B cell (primary cell): ENCODE data around the gene TSPOAP1. TPM values are rescaled to one million over a fixed set of nuclear protein-coding genes. Genes with fewer than 3 reads are reported as not detected.

Source experiments
- ATAC-seq: fragments of 200-7000 bp; cut with Tn5 transposase; one replicate; pipeline ENCODE4 v1.10.0; 2021; ENCODE audit warnings: low read depth, mild to moderate bottlenecking, moderate number of reproducible peaks, moderate library complexity
- CTCF ChIA-PET: fragments of 350-600 bp; sonication (Branson Sonifier 250); formaldehyde crosslinking; loops from one replicate; lab custom pipeline; 2021; ENCODE audit warnings: antibody characterized with exemption, inconsistent platforms; lab: Charles Lee
- POLR2A ChIA-PET: fragments of 350-600 bp; sonication (Branson Sonifier 250); formaldehyde crosslinking; loops from one replicate; lab custom pipeline; 2021; ENCODE audit warnings: antibody characterized with exemption; lab: Charles Lee
- DNase-seq: peaks from one replicate; pipeline ENCODE4 v3.0.0; 2013
- H2AFZ ChIP-seq: 2 replicates; pipeline ENCODE4 v1.6.1; 2012; ENCODE audit warnings: mild to moderate bottlenecking, low read depth, low read length; ENCODE audit not compliant: insufficient read depth, poor library complexity, severe bottlenecking
- H3K27ac ChIP-seq, 2 donors: 1 replicate in 1 of 2; 2 replicates in 1 of 2; pipeline ENCODE4 v1.5.1; 2012 to 2013; ENCODE audit warnings: low read length in 2 of 2, mild to moderate bottlenecking in 2 of 2, moderate library complexity in 1 of 2
- H3K27me3 ChIP-seq, 4 experiments: fragments of 200-600 bp in 1 of 4; sonication (generic) in 1 of 4; replicated peaks in 1 of 4; 1 replicate in 2 of 4; 2 replicates in 2 of 4; pipeline versions ENCODE4 v1.6.1 to v1.7.0; 2013 to 2016; ENCODE audit warnings: low read length in 3 of 4, mild to moderate bottlenecking in 2 of 4, mixed read lengths in 1 of 4, moderate library complexity in 1 of 4; ENCODE audit not compliant: insufficient read depth in 4 of 4, control insufficient read depth in 3 of 4; ENCODE audit errors: control extremely low read depth in 1 of 4
- H3K36me3 ChIP-seq, 2 experiments: replicated peaks in 1 of 2; 1 replicate in 1 of 2; 2 replicates in 1 of 2; pipeline versions ENCODE4 v1.6.1 to v1.7.1; 2013; ENCODE audit warnings: low read length in 1 of 2; ENCODE audit not compliant: insufficient read depth in 2 of 2, control insufficient read depth in 1 of 2; ENCODE audit errors: control extremely low read depth in 1 of 2, extremely low read depth in 1 of 2
- H3K4me1 ChIP-seq, 2 donors: fragments of 200-600 bp in 1 of 2; sonication (generic) in 1 of 2; 1 replicate in 1 of 2; 2 replicates in 1 of 2; pipeline versions ENCODE4 v1.5.1 to v1.6.1; 2013 to 2017; ENCODE audit warnings: low read length in 2 of 2; ENCODE audit not compliant: control insufficient read depth in 2 of 2, insufficient read depth in 2 of 2
- H3K4me2 ChIP-seq: replicated peaks from 2 replicates; pipeline ENCODE3; 2012; ENCODE audit warnings: mild to moderate bottlenecking, low read depth, low read length; ENCODE audit not compliant: poor library complexity, severe bottlenecking
- H3K4me3 ChIP-seq, 5 experiments: fragments of 200-600 bp in 1 of 5; sonication (generic) in 1 of 5; 1 replicate in 3 of 5; 2 replicates in 2 of 5; pipeline versions ENCODE4 v1.5.1 to v1.7.0; 2011 to 2016; ENCODE audit warnings: low read length in 4 of 5, mild to moderate bottlenecking in 4 of 5, low read depth in 2 of 5, control low read depth in 1 of 5, moderate library complexity in 1 of 5; ENCODE audit not compliant: insufficient read depth in 1 of 5; ENCODE audit errors: control extremely low read depth in 1 of 5, extremely low read depth in 1 of 5
- H3K79me2 ChIP-seq: fragments of 200-600 bp; sonication (generic); one replicate; pipeline ENCODE4 v1.6.0; 2016; ENCODE audit warnings: low read length; ENCODE audit not compliant: control insufficient read depth, insufficient read depth
- H3K9ac ChIP-seq: fragments of 200-600 bp; sonication (generic); 2 replicates; pipeline ENCODE4 v1.6.1; 2017; ENCODE audit warnings: mild to moderate bottlenecking, low read length, moderate library complexity
- H3K9me3 ChIP-seq, 3 donors: one replicate each; pipeline versions ENCODE4 v1.6.1 to v1.7.1; 2013; ENCODE audit warnings: low read length in 2 of 3; ENCODE audit not compliant: control insufficient read depth in 2 of 3, insufficient read depth in 1 of 3; ENCODE audit errors: control extremely low read depth in 1 of 3
- H4K20me1 ChIP-seq: 2 replicates; pipeline ENCODE4 v1.6.0; 2012; ENCODE audit warnings: mild to moderate bottlenecking, low read length; ENCODE audit not compliant: insufficient read depth, control insufficient read depth, poor library complexity, severe bottlenecking
- H3K27ac Mint-ChIP-seq: one replicate; pipeline ENCODE4 v1.8.0; 2021; ENCODE audit warnings: mixed read lengths
- H3K27me3 Mint-ChIP-seq: one replicate; pipeline ENCODE4 v1.8.0; 2021; ENCODE audit warnings: mixed read lengths
- H3K4me1 Mint-ChIP-seq: one replicate; pipeline ENCODE4 v1.8.0; 2021; ENCODE audit warnings: mixed read lengths
- H3K4me3 Mint-ChIP-seq: one replicate; pipeline ENCODE4 v1.8.0; 2021; ENCODE audit warnings: mixed read lengths
- H3K9me3 Mint-ChIP-seq: one replicate; pipeline ENCODE4 v1.8.0; 2022; ENCODE audit warnings: mixed read lengths; ENCODE audit not compliant: insufficient read depth
- EZH2 ChIP-seq: IDR thresholded peaks from 2 replicates; pipeline ENCODE4 v1.6.1; 2012; ENCODE audit warnings: borderline replicate concordance, low read depth, mild to moderate bottlenecking, moderate library complexity, low read length; ENCODE audit not compliant: insufficient read depth, poor library complexity, severe bottlenecking
- WGBS: methylation state at CpG from one replicate; pipeline ENCODE4 v1.1.5; 2013; ENCODE audit warnings: missing lambda C conversion rate; ENCODE audit not compliant: insufficient coverage; 5-methylcytosine and 5-hydroxymethylcytosine counted together
- intact Hi-C: fragments of 100-400 bp; cut with micrococcal nuclease; formaldehyde crosslinking; loops from one replicate; pipeline ENCODE4 v1.10.0; 2022
- polyA plus RNA-seq: library from polyadenylated mRNA; depleted of rRNA; stranded (reverse); fragments of >200 nt; gene quantifications from 2 replicates; pipeline ENCODE4 v1.2.3, GENCODE V29; 2012
- total RNA-seq, 2 donors: library from RNA; stranded (reverse); fragments of 120-200 nt in 1 of 2; gene quantifications; 1 replicate in 1 of 2; 2 replicates in 1 of 2; pipeline versions ENCODE4 v1.2.3 to v1.2.4, GENCODE V29; 2013 to 2022
- TF ChIP-seq, protein P1 (sequence below): fragments of 200-600 bp; IDR thresholded peaks from one replicate; pipeline ENCODE4 v1.8.0; 2022; ENCODE audit warnings: antibody characterized with exemption, mild to moderate bottlenecking

TSPOAP1 gene
- total and polyA plus RNA-seq, 2 donors (not counting 1 experiment from before 2014, with no cell fraction given) = 10.8 to 30.7 TPM

DNA sequence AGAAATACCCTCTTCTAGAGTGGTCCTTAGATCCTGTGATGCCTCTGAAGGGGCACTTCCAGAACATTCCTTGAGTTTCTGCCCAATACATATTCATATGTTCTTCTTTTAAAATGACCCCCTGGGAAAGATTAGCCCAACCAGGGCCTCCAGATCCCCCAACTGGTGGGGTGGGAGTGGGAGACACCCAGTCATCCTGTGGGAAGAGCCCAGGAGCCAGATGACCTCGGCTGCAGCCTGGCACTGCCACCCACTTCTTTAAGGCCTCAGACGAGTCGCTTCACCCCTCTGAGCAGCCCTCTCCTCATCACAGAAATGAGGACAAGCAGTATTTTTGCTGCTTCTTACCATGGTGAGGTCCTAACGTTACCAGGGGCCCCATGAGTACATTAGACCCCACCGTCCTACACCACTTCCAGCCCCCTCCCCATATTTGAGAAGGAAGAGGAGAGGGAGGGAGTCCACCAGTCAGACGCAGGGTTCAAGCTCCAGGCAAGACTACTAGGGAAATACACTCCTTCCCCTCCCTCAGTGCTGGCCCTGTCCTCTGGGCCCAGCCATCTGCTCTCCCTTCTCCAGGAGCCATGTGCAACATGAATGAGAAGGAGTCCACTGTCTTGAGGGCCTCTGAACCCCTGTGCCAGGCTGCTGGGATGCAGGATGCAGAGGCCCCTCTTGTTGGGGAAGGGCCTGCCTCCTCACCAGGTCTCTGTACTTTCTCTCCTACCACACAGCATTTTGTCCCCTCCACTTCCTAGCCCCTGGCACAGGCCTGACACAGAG, 59.6 kb downstream of the TSPOAP1 start:
- Histone ChIP-seq H4K20me1 (no peaks in the 10 kb centered on the region), H3K79me2 (no peaks in the 10 kb centered on the region), H3K9ac (no peak overlapping the region), H3K4me1 (no peaks in the 10 kb centered on the region), H3K27me3 (peaks cover 0 to 17% (median 2%) of the 10 kb centered on the region in 4 experiments), H3K9me3 (peaks cover 0 to 3% (median 0%) of the 10 kb centered on the region in 3 donors), H3K4me3 (no peak overlapping the region), H2AFZ (no peak overlapping the region), H3K4me2 (no peak overlapping the region), H3K36me3 (no peaks in the 10 kb centered on the region), H3K27ac (no peak overlapping the region)
- WGBS = 85% methylated on average over 3 of the region's 6 CpGs
- H3K27me3 Mint-ChIP-seq = peaks cover 38% of the 10 kb centered on the region
- peaks cover 3% of the 10 kb centered on the region for H3K4me1 Mint-ChIP-seq
- DNase-seq = no peak
- intact Hi-C loops = no loop called here
- no peak overlapping the region for H3K4me3 Mint-ChIP-seq
- CTCF ChIA-PET = interaction anchor here (1.3 kb wide), 1 partner anchor 19 kb away, joined by 4 read pairs; no protein-coding TSS in a partner anchor
- no peak for TF ChIP-seq EZH2
- TF ChIP-seq, protein P1, sequence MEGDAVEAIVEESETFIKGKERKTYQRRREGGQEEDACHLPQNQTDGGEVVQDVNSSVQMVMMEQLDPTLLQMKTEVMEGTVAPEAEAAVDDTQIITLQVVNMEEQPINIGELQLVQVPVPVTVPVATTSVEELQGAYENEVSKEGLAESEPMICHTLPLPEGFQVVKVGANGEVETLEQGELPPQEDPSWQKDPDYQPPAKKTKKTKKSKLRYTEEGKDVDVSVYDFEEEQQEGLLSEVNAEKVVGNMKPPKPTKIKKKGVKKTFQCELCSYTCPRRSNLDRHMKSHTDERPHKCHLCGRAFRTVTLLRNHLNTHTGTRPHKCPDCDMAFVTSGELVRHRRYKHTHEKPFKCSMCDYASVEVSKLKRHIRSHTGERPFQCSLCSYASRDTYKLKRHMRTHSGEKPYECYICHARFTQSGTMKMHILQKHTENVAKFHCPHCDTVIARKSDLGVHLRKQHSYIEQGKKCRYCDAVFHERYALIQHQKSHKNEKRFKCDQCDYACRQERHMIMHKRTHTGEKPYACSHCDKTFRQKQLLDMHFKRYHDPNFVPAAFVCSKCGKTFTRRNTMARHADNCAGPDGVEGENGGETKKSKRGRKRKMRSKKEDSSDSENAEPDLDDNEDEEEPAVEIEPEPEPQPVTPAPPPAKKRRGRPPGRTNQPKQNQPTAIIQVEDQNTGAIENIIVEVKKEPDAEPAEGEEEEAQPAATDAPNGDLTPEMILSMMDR = no peak
- ATAC-seq = no peak
- no peak overlapping the region for H3K27ac Mint-ChIP-seq
- POLR2A ChIA-PET = no interaction called here
- no peaks in the 10 kb centered on the region for H3K9me3 Mint-ChIP-seq

DNA sequence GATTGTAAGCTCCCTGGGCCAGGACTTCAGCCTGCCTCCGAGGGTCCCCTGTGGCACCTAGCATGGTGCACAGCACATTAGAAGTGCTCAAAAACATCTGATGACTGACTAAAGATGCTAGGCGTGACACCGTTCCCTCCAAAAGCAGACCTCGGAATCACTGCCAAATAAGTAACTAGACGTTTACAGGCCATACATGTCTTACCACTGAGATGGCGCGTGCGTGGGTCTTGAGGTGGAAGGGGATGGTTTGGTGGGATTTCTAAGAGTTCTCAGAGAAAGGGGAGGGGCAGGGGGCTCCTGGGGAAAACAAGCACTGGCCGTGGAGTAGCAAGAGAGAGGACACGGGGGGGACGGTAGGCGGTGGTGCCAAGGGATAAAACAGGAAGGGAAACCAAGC, 60.3 kb downstream of the TSPOAP1 start:
- peaks cover 37% of the 10 kb centered on the region for H3K27me3 Mint-ChIP-seq
- no peak for ATAC-seq
- H3K36me3 ChIP-seq = no peaks in the 10 kb centered on the region
- no peaks in the 10 kb centered on the region for H3K9me3 Mint-ChIP-seq
- H3K4me3 Mint-ChIP-seq = no peak overlapping the region
- TF ChIP-seq, protein P1 = no peak
- TF ChIP-seq EZH2 = no peak
- peaks cover 0 to 20% (median 3%) of the 10 kb centered on the region in 4 experiments for H3K27me3 ChIP-seq
- H3K79me2 ChIP-seq = no peaks in the 10 kb centered on the region
- no peak for DNase-seq
- 88% methylated on average over 9 of the region's 12 CpGs for WGBS
- intact Hi-C loops = no loop called here
- H3K4me1 ChIP-seq = no peaks in the 10 kb centered on the region
- ChIA-PET POLR2A (no interaction called here), CTCF (interaction anchor here (1.3 kb wide), 1 partner anchor 18 kb away, joined by 4 read pairs; no protein-coding TSS in a partner anchor)
- peaks cover 0 to 2% (median 0%) of the 10 kb centered on the region in 3 donors for H3K9me3 ChIP-seq
- no peak overlapping the region for H3K4me3 ChIP-seq
- no peak overlapping the region for H3K27ac ChIP-seq
- H4K20me1 ChIP-seq = no peaks in the 10 kb centered on the region
- H3K4me1 Mint-ChIP-seq = peaks cover 1% of the 10 kb centered on the region
- H3K9ac ChIP-seq = no peak overlapping the region
- H2AFZ ChIP-seq = no peak overlapping the region
- no peak overlapping the region for H3K4me2 ChIP-seq
- H3K27ac Mint-ChIP-seq = no peak overlapping the region
